Measurements from ENCODE around the gene SLFN12L.
"Not testable (repeated sequence)": the region's sequence is repeated elsewhere in the genome, so short reads cannot be mapped to it uniquely, and the experiment has no call there.

Gene SLFN12L

GRCh38 chr17:35537601-35538141 is at the start of gene SLFN12L:
SLFN12L (minus strand) TSS chr17:35537678; CDS start chr17:35522364, 15,314 bp downstream.
- no peak for DNase-seq (ENCODE audit: low read depth in 2 of 2)

- no peak for DNase-seq (ENCODE audit: low read depth in 2 of 2)
Measured at GRCh38 chr17:35586569-35587073, 49.1 kb upstream of the SLFN12L start.

GRCh38 chr17:35584061-35584460 is 46.6 kb upstream of the SLFN12L start:
- DNase-seq (ENCODE audit: low read depth in 2 of 2): no peak

- DNase-seq (ENCODE audit: low read depth in 2 of 2): no peak
Measured at GRCh38 chr17:35578929-35579432, 41.5 kb upstream of the SLFN12L start.

- DNase-seq (ENCODE audit: low read depth in 2 of 2): peak; percentile 64 to 70
Measured at GRCh38 chr17:35578197-35578928, 40.9 kb upstream of the SLFN12L start, which contains the start of gene PEX12. PEX12 (minus strand) TSS chr17:35578571; CDS start chr17:35578021, 550 bp downstream.

- no peak for DNase-seq (ENCODE audit: low read depth in 2 of 2)
Measured at GRCh38 chr17:35577830-35578196, 40.3 kb upstream of the SLFN12L start.

GRCh38 chr17:35575759-35576158 is 38.3 kb upstream of the SLFN12L start:
- no peak for DNase-seq (ENCODE audit: low read depth in 2 of 2)

- DNase-seq (ENCODE audit: low read depth in 2 of 2): no peak
Measured at GRCh38 chr17:35569405-35569804, 31.9 kb upstream of the SLFN12L start.

GRCh38 chr17:35568561-35568960 is 31.1 kb upstream of the SLFN12L start:
- DNase-seq (ENCODE audit: low read depth in 2 of 2): no peak

GRCh38 chr17:35566968-35567367 is 29.5 kb upstream of the SLFN12L start:
- no peak for DNase-seq (ENCODE audit: low read depth in 2 of 2)

GRCh38 chr17:35563181-35563580 is 25.7 kb upstream of the SLFN12L start:
- DNase-seq (ENCODE audit: low read depth in 2 of 2): not testable (repeated sequence)

GRCh38 chr17:35560703-35561102 is 23.2 kb upstream of the SLFN12L start, which contains the start of gene SLFN14:
SLFN14 (minus strand) TSS chr17:35560819; CDS start chr17:35558062, 2,757 bp downstream.
- no peak for DNase-seq (ENCODE audit: low read depth in 2 of 2)

GRCh38 chr17:35559495-35560210 is 22.2 kb upstream of the SLFN12L start:
- DNase-seq (ENCODE audit: low read depth in 2 of 2): no peak

GRCh38 chr17:35557353-35557752 is 19.9 kb upstream of the SLFN12L start:
- no peak for DNase-seq (ENCODE audit: low read depth in 2 of 2)

GRCh38 chr17:35555691-35556090 is 18.2 kb upstream of the SLFN12L start:
- no peak for DNase-seq (ENCODE audit: low read depth in 2 of 2)

GRCh38 chr17:35554668-35555067 is 17.2 kb upstream of the SLFN12L start:
- no peak for DNase-seq (ENCODE audit: low read depth in 2 of 2)

- no peak for DNase-seq (ENCODE audit: low read depth in 2 of 2)
Measured at GRCh38 chr17:35553310-35553709, 15.8 kb upstream of the SLFN12L start.

GRCh38 chr17:35548978-35549377 is 11.5 kb upstream of the SLFN12L start:
- no peak for DNase-seq (ENCODE audit: low read depth in 2 of 2)

- DNase-seq (ENCODE audit: low read depth in 2 of 2): no peak
Measured at GRCh38 chr17:35548208-35548810, 10.8 kb upstream of the SLFN12L start.

GRCh38 chr17:35546487-35546886 is 9.0 kb upstream of the SLFN12L start:
- DNase-seq (ENCODE audit: low read depth in 2 of 2): no peak

GRCh38 chr17:35545150-35545549 is 7.7 kb upstream of the SLFN12L start:
- no peak for DNase-seq (ENCODE audit: low read depth in 2 of 2)

GRCh38 chr17:35543856-35544255 is 6.4 kb upstream of the SLFN12L start:
- DNase-seq (ENCODE audit: low read depth in 2 of 2): no peak

Data from stimulated activated CD4-positive, alpha-beta T cell treated with anti-CD3 and anti-CD28 coated beads, Interleukin-1b, Interleukin-23, amount 100 ng/mL, for 1 hour (primary cell).